SIG-M5 treated with dmso at 0.1 percent for 504 hours (cell line): ENCODE measurements around the gene RAP2C.

Experiments
- DNase-seq: peaks from one replicate; lab custom pipeline; 2025; ENCODE audit not compliant: unreplicated experiment; lab: John Stamatoyannopoulos, UW

RAP2C gene

GRCh38 chrX:132219343-132219768 lies at the start of gene RAP2C:
Gene RAP2C, minus strand, starts transcription at chrX:132219447. Its CDS starts 2,179 bp downstream, at chrX:132217268.
- peak; percentile 76 for DNase-seq

GRCh38 chrX:132267392-132267791 lies 48.1 kb upstream of the RAP2C start:
- no peak for DNase-seq

GRCh38 chrX:132266583-132267355 lies 47.5 kb upstream of the RAP2C start:
- DNase-seq: no peak

GRCh38 chrX:132263127-132263526 lies 43.9 kb upstream of the RAP2C start:
- no peak for DNase-seq

GRCh38 chrX:132258509-132258908 lies 39.3 kb upstream of the RAP2C start:
- no peak for DNase-seq

GRCh38 chrX:132257116-132257515 lies 37.9 kb upstream of the RAP2C start:
- no peak for DNase-seq

GRCh38 chrX:132236121-132236520 lies 16.9 kb upstream of the RAP2C start:
- DNase-seq: no peak

- DNase-seq: no peak
Observed at GRCh38 chrX:132235488-132235887, 16.2 kb upstream of the RAP2C start.

- DNase-seq: no peak
Observed at GRCh38 chrX:132231587-132231986, 12.3 kb upstream of the RAP2C start.

GRCh38 chrX:132227383-132228112 lies 8.3 kb upstream of the RAP2C start:
- no peak for DNase-seq

GRCh38 chrX:132226169-132226568 lies 6.9 kb upstream of the RAP2C start:
- DNase-seq: no peak

GRCh38 chrX:132218100-132218812 lies 991 bp downstream of the RAP2C start:
- DNase-seq: peak; percentile 79

GRCh38 chrX:132217203-132218073 lies 1.8 kb downstream of the RAP2C start:
- DNase-seq: peak; percentile 82

GRCh38 chrX:132216806-132217202 lies 2.4 kb downstream of the RAP2C start:
- DNase-seq: peak; percentile 16

GRCh38 chrX:132216283-132216682 lies 3.0 kb downstream of the RAP2C start:
- DNase-seq: peak; percentile 23

GRCh38 chrX:132214518-132214917 lies 4.7 kb downstream of the RAP2C start:
- DNase-seq: no peak

GRCh38 chrX:132209527-132209926 lies 9.7 kb downstream of the RAP2C start:
- DNase-seq: peak; percentile 9

GRCh38 chrX:132208422-132208821 lies 10.8 kb downstream of the RAP2C start:
- DNase-seq: no peak

- no peak for DNase-seq
Observed at GRCh38 chrX:132207996-132208395, 11.3 kb downstream of the RAP2C start.

GRCh38 chrX:132206259-132206658 lies 13.0 kb downstream of the RAP2C start:
- no peak for DNase-seq

- DNase-seq: no peak
Observed at GRCh38 chrX:132204629-132205028, 14.6 kb downstream of the RAP2C start.
